ENCODE data around the gene SOHLH1. TPM values are rescaled to one million over a fixed set of nuclear protein-coding genes. Genes with fewer than 3 reads are reported as not detected.

SOHLH1 gene
- total and polyA plus RNA-seq, 2 of the 13 experiments (the other 11 are each of a cell fraction or from before 2014, with no cell fraction given), result 0.15 TPM

DNA sequence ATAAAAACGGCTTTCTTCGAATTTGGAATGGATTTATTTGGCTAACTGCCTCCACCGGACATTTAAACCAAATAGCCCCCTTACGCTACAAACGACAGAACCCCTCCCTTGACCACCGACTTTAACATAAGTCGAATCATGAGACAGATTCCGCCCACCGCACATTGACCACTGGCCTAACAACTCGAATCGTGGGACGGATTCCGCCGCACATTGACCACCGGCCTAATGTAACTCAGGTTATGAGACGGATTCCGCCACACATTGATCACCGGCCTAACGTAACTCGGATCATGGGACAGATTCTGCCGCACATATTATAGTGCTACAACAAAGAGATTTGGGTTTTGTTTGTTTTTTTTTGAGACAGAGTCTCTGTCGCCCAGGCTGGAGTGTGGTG lies 38.9 kb downstream of the SOHLH1 start:
- intact Hi-C loops (cut with micrococcal nuclease; ENCODE audit: unreplicated experiment), result no loop called here
- H3K4me3 ChIP-seq (replicated peaks in 1 of 3; ENCODE audit: insufficient read depth in 1 of 3, low read depth in 2 of 3, low read length in 3 of 3), result no peak overlapping the region
- H4K20me1 ChIP-seq (ENCODE audit: insufficient read depth, low read length), result 0 out of 2 replicates have a peak, but pooled peaks cover 2% of the 10 kb centered on the region
- H2AFZ ChIP-seq (ENCODE audit: low read length), result no peak overlapping the region
- TF ChIP-seq RORA (CRISPR knock-in tag; IDR thresholded peaks at IDR 0.05) (no peak), HNRNPL (IDR thresholded peaks at IDR 0.05; ENCODE audit: low read depth, low read length) (no peak), ZNF3 (CRISPR knock-in tag; IDR thresholded peaks at IDR 0.05) (no peak), ZNF274 (CRISPR knock-in tag; IDR thresholded peaks at IDR 0.05) (no peak), ZNF800 (CRISPR knock-in tag; IDR thresholded peaks at IDR 0.05) (no peak)
- BruUV-seq (replicated peaks), result no TSS peak
- WGBS (ENCODE audit: low lambda C conversion rate), result 76% methylated on average over 22 of the region's 22 CpGs
- no peaks in the 10 kb centered on the region for H3K9me3 ChIP-seq (ENCODE audit: low read length)
- no peaks in the 10 kb centered on the region for H3K36me3 ChIP-seq (replicated peaks in 1 of 2; ENCODE audit: control insufficient read depth in 1 of 2, insufficient read depth in 2 of 2, low read length in 2 of 2)
- H3K27me3 ChIP-seq (ENCODE audit: control insufficient read depth in 1 of 2, insufficient read depth in 2 of 2, low read length in 2 of 2), result peaks cover 9 to 60% of the 10 kb centered on the region in 2 experiments
- no peak overlapping the region for H3K27ac ChIP-seq (ENCODE audit: extremely low read length, insufficient read depth, low read length)
- no peak overlapping the region for H3K4me2 ChIP-seq (ENCODE audit: low read depth, low read length)
- CTCF ChIA-PET (ENCODE audit: low intra/inter-chr PET ratio, low total read pairs), result no interaction called here
- POLR2A ChIA-PET, result no interaction called here
- FAIRE-seq (no peak), DNase-seq (ENCODE audit: low spot score) (no peak), ATAC-seq (no peak)
- in situ Hi-C loops (cut with HindIII; ENCODE audit: extremely low pct_ligation_motif_present, low pct_unique_long_range_greater_than_20kb), result no loop called here
- H3K79me2 ChIP-seq (ENCODE audit: insufficient read depth, low read length), result no peaks in the 10 kb centered on the region
- H3K9ac ChIP-seq (ENCODE audit: insufficient read depth, low read depth, low read length), result no peak overlapping the region
- H3K4me1 ChIP-seq (ENCODE audit: insufficient read depth, low read length), result 0 out of 2 replicates have a peak, but pooled peaks cover 5% of the 10 kb centered on the region

DNA sequence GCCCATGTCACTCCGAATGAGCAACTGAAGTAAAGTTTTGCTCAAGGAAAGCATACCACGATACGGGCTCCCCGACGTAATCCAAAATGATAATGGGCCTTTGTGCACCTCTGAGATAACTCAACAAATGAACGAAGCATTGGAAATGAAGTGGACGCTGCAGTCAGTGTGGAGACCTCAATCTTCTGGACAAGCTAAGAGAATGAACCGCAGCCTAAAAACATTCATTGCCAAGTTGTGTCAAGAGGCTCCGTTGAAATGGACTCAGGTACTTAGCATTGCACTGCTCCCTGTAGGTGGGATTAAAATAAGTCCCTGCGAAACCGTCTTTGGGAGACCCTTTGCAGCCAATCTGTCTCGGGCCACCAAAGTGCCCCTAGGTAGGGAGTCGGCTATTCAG lies 40.0 kb downstream of the SOHLH1 start:
- H3K27ac ChIP-seq (ENCODE audit: extremely low read length, insufficient read depth, low read length), result no peak overlapping the region
- in situ Hi-C loops (cut with HindIII; ENCODE audit: extremely low pct_ligation_motif_present, low pct_unique_long_range_greater_than_20kb), result no loop called here
- no peak for ATAC-seq
- ChIA-PET POLR2A (no interaction called here), CTCF (ENCODE audit: low intra/inter-chr PET ratio, low total read pairs) (no interaction called here)
- H3K27me3 ChIP-seq (ENCODE audit: control insufficient read depth in 1 of 2, insufficient read depth in 2 of 2, low read length in 2 of 2), result peaks cover 8 to 59% of the 10 kb centered on the region in 2 experiments
- 58% methylated on average over 10 of the region's 13 CpGs for WGBS (ENCODE audit: low lambda C conversion rate)
- intact Hi-C loops (cut with micrococcal nuclease; ENCODE audit: unreplicated experiment), result no loop called here
- H2AFZ ChIP-seq (ENCODE audit: low read length), result no peak overlapping the region
- H3K4me2 ChIP-seq (ENCODE audit: low read depth, low read length), result no peak overlapping the region
- no TSS peak for BruUV-seq (replicated peaks)
- H3K9ac ChIP-seq (ENCODE audit: insufficient read depth, low read depth, low read length), result no peak overlapping the region
- no peaks in the 10 kb centered on the region for H3K79me2 ChIP-seq (ENCODE audit: insufficient read depth, low read length)
- no peak overlapping the region for H3K4me3 ChIP-seq (replicated peaks in 1 of 3; ENCODE audit: insufficient read depth in 1 of 3, low read depth in 2 of 3, low read length in 3 of 3)
- no peaks in the 10 kb centered on the region for H3K9me3 ChIP-seq (ENCODE audit: low read length)
- 0 out of 2 replicates have a peak, but pooled peaks cover 5% of the 10 kb centered on the region for H3K4me1 ChIP-seq (ENCODE audit: insufficient read depth, low read length)
- DNase-seq (ENCODE audit: low spot score), result no peak
- 0 out of 2 replicates have a peak, but pooled peaks cover 2% of the 10 kb centered on the region for H4K20me1 ChIP-seq (ENCODE audit: insufficient read depth, low read length)
- no peaks in the 10 kb centered on the region for H3K36me3 ChIP-seq (replicated peaks in 1 of 2; ENCODE audit: control insufficient read depth in 1 of 2, insufficient read depth in 2 of 2, low read length in 2 of 2)
- FAIRE-seq, result no peak
- no peak for TF ChIP-seq DMTF1 (CRISPR knock-in tag; IDR thresholded peaks at IDR 0.05)
- no peak for TF ChIP-seq NCOR1 (IDR thresholded peaks at IDR 0.05; ENCODE audit: borderline replicate concordance, low read length)
- TF ChIP-seq, protein P1, sequence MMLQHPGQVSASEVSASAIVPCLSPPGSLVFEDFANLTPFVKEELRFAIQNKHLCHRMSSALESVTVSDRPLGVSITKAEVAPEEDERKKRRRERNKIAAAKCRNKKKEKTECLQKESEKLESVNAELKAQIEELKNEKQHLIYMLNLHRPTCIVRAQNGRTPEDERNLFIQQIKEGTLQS (CRISPR knock-in tag; IDR thresholded peaks at IDR 0.05), result no peak
- TF ChIP-seq HOXD1 (CRISPR knock-in tag; IDR thresholded peaks at IDR 0.05), result no peak
- no peak for TF ChIP-seq ZBTB8A (CRISPR knock-in tag; IDR thresholded peaks at IDR 0.05; ENCODE audit: borderline replicate concordance, low read depth)
- no peak for TF ChIP-seq RXRB (CRISPR knock-in tag; IDR thresholded peaks at IDR 0.05; ENCODE audit: borderline replicate concordance)
- TF ChIP-seq NFYC (CRISPR knock-in tag; IDR thresholded peaks at IDR 0.05), result no peak
- TF ChIP-seq TP53 (CRISPR knock-in tag; conservative IDR thresholded peaks at IDR 0.05), result no peak
- TF ChIP-seq MAF1 (CRISPR knock-in tag; IDR thresholded peaks at IDR 0.05; ENCODE audit: borderline replicate concordance), result no peak
- TF ChIP-seq NCOA5 (CRISPR knock-in tag; IDR thresholded peaks at IDR 0.05), result no peak
- TF ChIP-seq SOX13 (IDR thresholded peaks at IDR 0.05), result no peak
- TF ChIP-seq SOX13 (CRISPR knock-in tag; conservative IDR thresholded peaks at IDR 0.05 in 1 of 2, IDR thresholded peaks at IDR 0.05 in 1 of 2), result no peak

Measured in HepG2 (cell line).